Choroid plexus epithelial cell (primary cell): ENCODE data around the gene PSMC4.

Source experiments
- DNase-seq: peaks from one replicate; pipeline ENCODE4 v3.0.0-alpha.2; 2010; ENCODE audit warnings: low read depth
- H3K4me3 ChIP-seq: 2 replicates; pipeline ENCODE4 v1.5.1; 2011; ENCODE audit warnings: low read depth, mild to moderate bottlenecking, control low read depth, low read length, moderate library complexity
- TF ChIP-seq, protein P1 (sequence below): conservative IDR thresholded peaks from 2 replicates; pipeline ENCODE4 v1.5.1; 2011; ENCODE audit warnings: low read depth, mild to moderate bottlenecking, control low read depth, inconsistent platforms, low read length, moderate library complexity

PSMC4 gene

DNA sequence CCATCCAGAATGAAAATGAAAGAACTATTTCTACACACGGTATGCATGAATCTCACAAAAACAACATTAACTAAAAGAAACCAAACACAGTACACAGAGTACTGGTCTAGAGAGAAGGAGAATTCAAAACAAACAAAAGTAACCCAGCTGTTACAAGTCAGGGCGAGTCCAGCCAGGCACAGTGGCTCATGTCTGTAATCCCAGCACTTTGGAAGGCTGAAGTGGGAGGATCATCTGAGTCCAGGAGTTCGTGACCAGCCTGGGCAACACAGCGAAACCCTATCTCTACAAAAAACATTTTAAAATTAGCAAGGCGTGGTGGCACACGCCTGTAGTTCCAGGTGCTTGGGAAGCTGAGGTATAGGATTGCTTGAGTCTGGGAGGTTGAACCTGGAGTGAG is 1.7 kb upstream of the PSMC4 start:
- DNase-seq, result peak; percentile 76
- no peak overlapping the region for H3K4me3 ChIP-seq
- TF ChIP-seq, protein P1, sequence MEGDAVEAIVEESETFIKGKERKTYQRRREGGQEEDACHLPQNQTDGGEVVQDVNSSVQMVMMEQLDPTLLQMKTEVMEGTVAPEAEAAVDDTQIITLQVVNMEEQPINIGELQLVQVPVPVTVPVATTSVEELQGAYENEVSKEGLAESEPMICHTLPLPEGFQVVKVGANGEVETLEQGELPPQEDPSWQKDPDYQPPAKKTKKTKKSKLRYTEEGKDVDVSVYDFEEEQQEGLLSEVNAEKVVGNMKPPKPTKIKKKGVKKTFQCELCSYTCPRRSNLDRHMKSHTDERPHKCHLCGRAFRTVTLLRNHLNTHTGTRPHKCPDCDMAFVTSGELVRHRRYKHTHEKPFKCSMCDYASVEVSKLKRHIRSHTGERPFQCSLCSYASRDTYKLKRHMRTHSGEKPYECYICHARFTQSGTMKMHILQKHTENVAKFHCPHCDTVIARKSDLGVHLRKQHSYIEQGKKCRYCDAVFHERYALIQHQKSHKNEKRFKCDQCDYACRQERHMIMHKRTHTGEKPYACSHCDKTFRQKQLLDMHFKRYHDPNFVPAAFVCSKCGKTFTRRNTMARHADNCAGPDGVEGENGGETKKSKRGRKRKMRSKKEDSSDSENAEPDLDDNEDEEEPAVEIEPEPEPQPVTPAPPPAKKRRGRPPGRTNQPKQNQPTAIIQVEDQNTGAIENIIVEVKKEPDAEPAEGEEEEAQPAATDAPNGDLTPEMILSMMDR, result no peak

DNA sequence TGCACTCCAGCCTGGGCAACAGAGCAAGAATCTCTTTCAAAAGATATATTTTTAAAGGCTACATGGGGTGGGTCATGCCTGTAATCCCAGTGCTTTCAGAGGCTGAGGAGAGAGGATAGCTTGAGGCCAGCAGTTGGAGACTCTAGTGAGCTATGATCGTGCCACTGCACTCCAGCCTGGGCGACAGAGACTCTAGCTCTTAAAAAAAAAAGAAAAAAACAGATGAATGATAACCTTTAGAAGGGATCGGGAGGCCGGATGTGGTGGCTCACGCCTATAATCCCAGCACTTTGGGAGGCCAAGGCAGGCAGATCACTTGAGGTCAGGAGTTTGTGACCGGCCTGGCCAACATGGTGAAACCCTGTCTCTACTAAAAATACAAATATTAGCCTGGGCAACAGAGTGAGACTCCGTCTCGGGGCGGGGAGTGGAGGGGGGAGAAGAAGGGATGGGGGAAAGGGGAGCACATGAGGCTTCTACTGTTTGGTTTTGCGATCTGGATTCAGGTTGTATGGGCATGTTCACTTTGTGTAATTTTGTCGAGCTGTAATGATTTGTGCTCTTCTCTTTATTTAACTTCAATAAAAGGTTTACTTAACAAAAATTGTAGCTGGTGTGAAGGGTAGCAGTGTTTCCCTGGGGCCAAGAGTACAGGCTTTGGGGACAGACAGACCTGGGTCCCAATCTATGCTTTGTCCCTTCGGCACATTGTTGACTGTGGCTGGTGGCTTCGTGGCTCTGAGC is 1.1 kb upstream of the PSMC4 start:
- TF ChIP-seq, protein P1, result no peak
- H3K4me3 ChIP-seq, result peak overlapping the region; percentile 76
- no peak for DNase-seq

DNA sequence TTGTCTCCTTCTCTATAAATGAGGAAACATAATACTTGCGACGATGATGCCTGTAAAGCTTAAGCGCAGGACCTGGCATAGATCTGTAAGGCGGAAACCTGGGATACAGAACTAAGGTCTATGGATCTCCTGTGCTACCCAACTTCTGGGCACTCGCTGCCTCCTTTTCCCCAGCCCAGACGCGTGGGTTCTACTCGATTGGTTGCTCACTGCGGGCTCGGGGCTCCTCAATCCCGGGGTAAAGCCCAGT is 615 bp upstream of the PSMC4 start:
- TF ChIP-seq, protein P1, result no peak
- peak; percentile 45 for DNase-seq
- H3K4me3 ChIP-seq, result peak overlapping the region; percentile 76

GRCh38 chr19:39971380-39972035 is 543 bp downstream of the PSMC4 start:
- TF ChIP-seq, protein P1, result no peak
- no peak for DNase-seq
- peak overlapping the region; percentile 76 for H3K4me3 ChIP-seq

DNA sequence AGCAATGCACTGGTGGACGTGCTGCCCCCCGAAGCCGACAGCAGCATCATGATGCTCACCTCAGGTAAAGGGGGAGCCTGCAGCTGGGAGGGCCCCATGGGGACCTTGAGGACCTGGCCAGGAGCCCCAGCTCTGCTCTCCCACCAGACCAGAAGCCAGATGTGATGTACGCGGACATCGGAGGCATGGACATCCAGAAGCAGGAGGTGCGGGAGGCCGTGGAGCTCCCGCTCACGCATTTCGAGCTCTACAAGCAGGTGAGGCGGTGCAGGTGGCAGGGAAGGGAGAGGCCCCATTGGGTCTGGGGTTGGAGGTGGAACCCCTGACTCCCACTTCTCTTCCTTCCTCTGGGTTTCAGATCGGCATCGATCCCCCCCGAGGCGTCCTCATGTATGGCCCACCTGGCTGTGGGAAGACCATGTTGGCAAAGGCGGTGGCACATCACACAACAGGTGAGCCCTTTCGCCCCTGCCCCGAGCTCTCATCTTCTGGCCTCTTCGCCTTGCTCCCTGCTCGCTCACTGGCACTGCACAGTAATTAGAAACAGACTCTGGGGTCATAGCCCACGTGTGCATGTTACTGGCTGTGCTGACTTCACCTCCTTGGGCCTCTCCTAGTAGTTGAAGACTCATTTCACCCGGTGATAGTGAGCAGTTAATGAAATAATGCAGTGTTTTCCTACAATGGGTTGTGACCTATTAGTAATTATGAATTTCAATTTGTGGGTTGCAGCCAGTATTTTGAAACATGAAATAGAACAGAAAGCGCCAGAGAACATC is 3.6 kb downstream of the PSMC4 start:
- TF ChIP-seq, protein P1, result no peak
- no peak for DNase-seq

GRCh38 chr19:39982883-39983282 is 11.9 kb downstream of the PSMC4 start:
- TF ChIP-seq, protein P1, result no peak
- no peak for DNase-seq
- no peak overlapping the region for H3K4me3 ChIP-seq

More for the DNA sequence above, 3.6 kb downstream of the PSMC4 start:
- H3K4me3 ChIP-seq, result no peak overlapping the region
